DOHH2 (cell line): ENCODE data around the gene CNOT4.

Source experiments
- H3F3A ChIP-seq: fragments of 200-600 bp; sonication (generic), shearing (Covaris generic); 2 replicates; pipeline ENCODE4 v1.6.0; 2016; ENCODE audit warnings: antibody characterized with exemption, mild to moderate bottlenecking; ENCODE audit not compliant: control insufficient read depth, insufficient read depth
- H3K27ac ChIP-seq: fragments of 200-600 bp; sonication (generic); 2 replicates; pipeline ENCODE4 v1.5.1; 2014; ENCODE audit warnings: low read depth, mild to moderate bottlenecking, low read length, moderate library complexity
- H3K27me3 ChIP-seq: fragments of 200-600 bp; sonication (generic); 2 replicates; pipeline ENCODE4 v1.6.1; 2014; ENCODE audit warnings: mild to moderate bottlenecking, low read length, mixed read lengths; ENCODE audit not compliant: control insufficient read depth
- H3K36me3 ChIP-seq: fragments of 200-600 bp; sonication (generic); 2 replicates; pipeline ENCODE4 v1.6.1; 2014; ENCODE audit warnings: mild to moderate bottlenecking, low read length, moderate library complexity, mixed read lengths; ENCODE audit not compliant: control insufficient read depth
- H3K4me1 ChIP-seq: fragments of 200-600 bp; sonication (generic); 2 replicates; pipeline ENCODE4 v1.6.1; 2014; ENCODE audit warnings: mild to moderate bottlenecking, low read length, mixed read lengths; ENCODE audit not compliant: control insufficient read depth
- H3K4me2 ChIP-seq: fragments of 200-600 bp; sonication (generic); 2 replicates; pipeline ENCODE4 v1.6.0; 2014; ENCODE audit warnings: mild to moderate bottlenecking, low read length, moderate library complexity
- H3K4me3 ChIP-seq: fragments of 200-600 bp; sonication (generic); 2 replicates; pipeline ENCODE4 v1.5.1; 2014; ENCODE audit warnings: mild to moderate bottlenecking, low read length, mixed read lengths
- H3K79me2 ChIP-seq: fragments of 200-600 bp; sonication (generic); 2 replicates; pipeline ENCODE4 v1.6.1; 2014; ENCODE audit warnings: mild to moderate bottlenecking, low read length, mixed read lengths; ENCODE audit not compliant: control insufficient read depth
- H3K9me2 ChIP-seq: fragments of 200-600 bp; sonication (generic); replicated peaks from 2 replicates; pipeline ENCODE4 v1.6.1; 2014; ENCODE audit warnings: mild to moderate bottlenecking, low read length, mixed read lengths; ENCODE audit not compliant: control insufficient read depth
- H3K9me3 ChIP-seq: fragments of 200-600 bp; sonication (generic); 2 replicates; pipeline ENCODE4 v1.6.1; 2014; ENCODE audit warnings: antibody characterized with exemption, low read length, mixed read lengths; ENCODE audit not compliant: control insufficient read depth, insufficient read depth
- H4K20me1 ChIP-seq: fragments of 200-600 bp; sonication (generic); 2 replicates; pipeline ENCODE4 v1.6.0; 2014; ENCODE audit warnings: low read depth, mild to moderate bottlenecking, antibody characterized with exemption, low read length, moderate library complexity; ENCODE audit not compliant: control insufficient read depth, insufficient read depth
- CTCF ChIP-seq: fragments of 200-600 bp; sonication (generic); IDR thresholded peaks from one replicate; pipeline ENCODE4 v1.5.1; 2014; ENCODE audit warnings: antibody characterized with exemption, mild to moderate bottlenecking, low read depth, low read length; ENCODE audit not compliant: poor library complexity, severe bottlenecking
- EZH2phosphoT487 ChIP-seq: fragments of 200-600 bp; sonication (generic); IDR thresholded peaks from 2 replicates; pipeline ENCODE4 v1.6.1; 2017; ENCODE audit warnings: borderline replicate concordance, mild to moderate bottlenecking, antibody characterized with exemption, low read length, moderate library complexity, mixed read lengths

CNOT4 gene

GRCh38 chr7:135359615-135360014, 150.3 kb downstream of the CNOT4 start:
- Histone ChIP-seq H3K9me3 (no peaks in the 10 kb centered on the region), H3K27ac (no peak overlapping the region), H3K79me2 (no peaks in the 10 kb centered on the region), H3K27me3 (peaks cover 8% of the 10 kb centered on the region; the same call in 1 of the 2 replicates), H3K36me3 (peaks cover 13% of the 10 kb centered on the region), H3K4me3 (no peak overlapping the region), H3K4me1 (no peaks in the 10 kb centered on the region), H3K4me2 (no peak overlapping the region), H3K9me2 (no peaks in the 10 kb centered on the region), H3F3A (no peaks in the 10 kb centered on the region), H4K20me1 (no peaks in the 10 kb centered on the region)
- TF ChIP-seq EZH2phosphoT487 = no peak
- no peak for TF ChIP-seq CTCF

GRCh38 chr7:135355377-135356048, 154.4 kb downstream of the CNOT4 start:
- Histone ChIP-seq H3K36me3 (no peaks in the 10 kb centered on the region), H3K79me2 (no peaks in the 10 kb centered on the region), H3K27ac (no peak overlapping the region), H3K4me2 (no peak overlapping the region), H4K20me1 (no peaks in the 10 kb centered on the region), H3K9me2 (no peaks in the 10 kb centered on the region), H3F3A (no peaks in the 10 kb centered on the region), H3K27me3 (peaks cover 10% of the 10 kb centered on the region; the same call in 1 of the 2 replicates), H3K9me3 (no peaks in the 10 kb centered on the region), H3K4me3 (no peak overlapping the region), H3K4me1 (no peaks in the 10 kb centered on the region)
- no peak for TF ChIP-seq CTCF
- TF ChIP-seq EZH2phosphoT487 = no peak

- no peaks in the 10 kb centered on the region for H3K79me2 ChIP-seq
- H3K4me3 ChIP-seq = no peak overlapping the region
- no peaks in the 10 kb centered on the region for H4K20me1 ChIP-seq
- H3F3A ChIP-seq = no peaks in the 10 kb centered on the region
- H3K27ac ChIP-seq = no peak overlapping the region
- no peaks in the 10 kb centered on the region for H3K36me3 ChIP-seq
- TF ChIP-seq CTCF (no peak), EZH2phosphoT487 (no peak)
- peaks cover 10% of the 10 kb centered on the region; the same call in 1 of the 2 replicates for H3K27me3 ChIP-seq
- no peaks in the 10 kb centered on the region for H3K9me2 ChIP-seq
- H3K9me3 ChIP-seq = no peaks in the 10 kb centered on the region
- H3K4me1 ChIP-seq = no peaks in the 10 kb centered on the region
- no peak overlapping the region for H3K4me2 ChIP-seq
Measured at GRCh38 chr7:135353832-135354231, 156.1 kb downstream of the CNOT4 start.
